GM19193 (cell line): Measurements from ENCODE around the gene C1orf210.

Experiments
- POLR2A ChIP-seq: IDR thresholded peaks from 4 replicates; pipeline ENCODE4 v1.6.1; 2011; ENCODE audit not compliant: insufficient read depth, insufficient read length; ENCODE audit errors: extremely low read depth

Gene C1orf210

DNA sequence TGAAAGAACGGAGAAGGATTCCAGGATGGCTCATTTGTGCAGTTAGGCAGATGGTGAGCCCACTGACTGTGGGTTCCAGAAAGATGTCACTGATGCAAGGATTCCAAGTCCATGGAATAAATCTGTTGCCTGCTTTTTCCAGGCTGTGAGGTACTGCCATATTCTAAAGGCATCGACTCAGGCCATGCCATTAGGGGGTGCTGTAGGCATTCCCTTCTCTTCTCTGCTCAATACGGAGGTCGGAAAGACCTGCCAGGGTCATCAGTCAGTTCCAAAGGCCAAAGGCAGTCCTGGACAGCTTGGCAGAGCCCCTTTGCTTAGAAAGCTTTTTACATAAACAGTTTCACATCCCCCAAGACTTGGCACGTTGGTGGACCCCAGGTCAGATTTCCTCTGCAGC lies 47.3 kb downstream of the C1orf210 start:
- TF ChIP-seq POLR2A = no peak

DNA sequence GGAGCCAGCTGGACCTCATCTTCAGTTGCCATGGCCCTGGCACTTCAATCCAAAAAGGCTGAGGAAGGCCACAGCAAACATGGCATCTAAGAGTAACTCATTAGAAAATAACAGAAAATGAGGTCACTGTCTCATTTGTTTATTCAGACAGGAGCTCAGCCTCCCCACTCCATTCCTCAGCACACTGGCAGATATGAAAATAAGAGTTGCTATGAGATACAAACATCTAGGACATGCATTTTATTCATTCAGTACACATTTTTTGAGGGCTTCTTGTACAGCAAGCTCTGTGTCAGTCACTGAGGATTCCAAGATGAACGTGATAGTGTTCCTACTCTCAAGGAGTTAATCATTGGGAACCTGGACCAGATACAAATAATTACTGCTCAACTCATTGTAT lies 48.3 kb downstream of the C1orf210 start:
- TF ChIP-seq POLR2A = no peak

DNA sequence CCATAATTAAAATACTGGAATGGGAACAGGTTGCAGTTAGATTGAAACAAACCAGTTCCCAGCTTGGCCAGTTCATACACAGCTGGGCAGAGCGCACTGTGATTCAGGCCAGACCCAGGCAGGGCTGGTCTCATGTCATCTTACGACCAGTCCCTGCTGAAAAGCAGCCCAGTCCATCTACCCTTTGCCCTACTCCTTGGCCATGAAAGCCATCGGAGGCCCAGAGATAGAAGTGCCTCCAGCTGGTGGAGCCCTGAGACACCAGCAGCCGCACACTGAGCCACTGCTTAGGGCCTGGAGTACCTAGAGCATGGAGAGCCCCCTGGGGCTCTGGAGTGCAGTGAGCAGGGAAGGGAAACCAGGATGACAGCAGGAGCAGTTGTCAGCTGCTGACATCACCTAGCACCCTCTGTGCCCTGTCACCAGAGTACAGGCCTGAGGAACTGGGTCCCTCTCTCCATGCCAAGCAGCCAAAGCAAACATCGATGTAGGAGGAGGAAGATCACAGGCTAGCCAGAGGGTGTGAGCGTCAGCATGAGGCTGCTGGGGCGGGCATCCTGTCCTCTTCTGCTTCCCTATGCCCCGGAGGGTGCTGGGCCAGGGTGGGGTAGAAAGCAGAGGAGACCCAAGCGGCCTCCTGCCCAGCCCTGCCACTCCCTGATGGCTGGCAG lies 49.8 kb downstream of the C1orf210 start:
- TF ChIP-seq POLR2A = no peak

DNA sequence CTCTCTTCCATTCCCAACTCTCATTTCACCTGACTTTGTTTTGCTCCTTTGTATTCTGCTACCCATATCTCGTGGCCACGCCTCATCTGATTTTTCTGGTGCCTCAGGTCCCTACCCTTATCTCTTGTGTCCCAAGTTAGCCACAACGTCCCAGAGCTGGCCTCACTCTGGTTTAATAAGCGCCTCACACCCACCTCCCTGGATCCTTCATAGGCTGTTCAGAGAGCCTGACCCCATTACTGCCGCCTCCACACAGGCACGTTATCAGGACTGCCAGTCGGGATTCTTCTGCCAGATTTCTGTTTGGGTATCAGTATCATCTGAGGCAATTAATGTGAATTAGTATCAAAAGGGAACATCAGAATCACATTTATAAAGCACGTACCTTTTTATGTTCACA lies 50.3 kb downstream of the C1orf210 start:
- no peak for TF ChIP-seq POLR2A

DNA sequence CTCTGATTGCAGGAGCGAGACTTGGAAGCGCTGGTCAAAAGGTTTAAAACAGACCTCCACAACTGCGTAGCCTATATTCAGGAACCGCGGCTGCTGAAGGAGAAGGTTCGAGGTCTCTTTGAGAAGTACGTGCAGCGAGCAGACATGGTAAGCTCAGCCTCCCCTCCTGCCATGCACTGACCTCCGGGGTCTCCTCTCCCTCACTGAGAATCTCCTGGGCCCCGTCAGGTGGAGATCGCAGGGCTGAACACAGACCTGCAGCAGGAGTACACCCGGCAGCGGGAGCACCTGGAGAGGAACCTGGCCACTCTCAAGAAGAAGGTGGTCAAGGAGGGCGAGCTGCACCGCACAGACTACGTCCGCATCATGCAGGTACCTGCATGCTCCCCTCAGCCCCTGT lies 51.1 kb downstream of the C1orf210 start:
- TF ChIP-seq POLR2A = no peak

DNA sequence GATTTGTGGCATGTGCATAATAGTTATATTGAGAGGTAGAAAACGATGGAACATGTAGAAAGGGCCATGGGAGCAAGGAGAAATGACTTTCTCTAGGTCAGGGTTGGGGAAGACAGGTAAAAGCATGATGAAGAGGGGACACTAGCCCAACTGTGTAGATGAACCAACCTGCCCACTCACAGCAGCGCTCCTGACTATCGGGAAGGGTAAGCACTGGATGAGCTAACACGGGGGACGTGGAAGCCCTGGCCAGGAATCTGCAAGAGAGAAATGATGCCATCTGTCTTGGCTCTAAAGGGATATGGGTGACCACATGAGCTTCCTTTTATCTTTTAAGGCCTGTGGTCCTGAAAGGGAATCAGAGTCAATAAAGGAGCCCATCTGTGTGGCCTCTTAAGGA lies 51.8 kb downstream of the C1orf210 start:
- no peak for TF ChIP-seq POLR2A

DNA sequence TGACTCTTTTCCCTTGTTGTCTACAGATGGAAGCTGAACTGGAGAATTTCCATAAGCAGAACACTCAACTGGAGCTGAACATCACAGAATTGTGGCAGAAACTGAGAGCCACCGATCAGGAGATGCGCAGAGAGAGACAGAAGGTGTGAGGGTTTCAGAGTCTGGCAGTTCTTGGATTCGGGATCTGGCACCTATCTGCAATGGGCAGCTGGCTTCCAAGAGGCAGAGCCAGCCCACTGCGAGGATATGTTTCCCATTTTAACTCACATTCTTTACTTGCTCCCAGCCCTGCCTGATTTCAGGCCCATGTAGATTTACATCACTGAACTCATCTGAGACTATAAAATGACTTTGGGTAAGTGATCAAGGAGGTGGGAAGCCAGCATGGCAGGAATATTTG lies 52.9 kb downstream of the C1orf210 start:
- TF ChIP-seq POLR2A = no peak

DNA sequence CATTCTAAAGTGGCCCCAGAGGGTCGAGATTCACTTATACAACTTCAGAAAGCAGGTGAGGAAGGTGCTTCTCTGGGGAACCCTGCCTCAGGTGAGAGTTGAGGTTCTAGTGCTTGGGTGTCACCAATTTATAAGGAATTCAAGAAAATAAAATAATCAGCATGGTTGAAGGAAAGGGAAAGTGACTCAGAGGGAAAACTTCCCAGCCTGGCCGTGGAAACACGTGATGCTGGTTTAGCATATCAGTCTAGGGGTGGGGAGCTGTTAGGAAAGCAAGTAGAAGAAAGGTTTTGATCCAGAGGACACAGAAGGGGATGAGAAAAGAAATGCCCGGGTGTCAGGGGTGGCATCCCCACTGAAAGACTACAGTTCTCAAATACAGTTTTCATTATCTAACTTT lies 53.3 kb downstream of the C1orf210 start:
- TF ChIP-seq POLR2A = no peak
